Stimulated activated naive B cell treated with anti-CD40 and anti-IgM and Interleukin-4, amounts not matched to agents 10 μg/mL and 1 μg/mL and 100 μg/mL, for 72 hours (primary cell): ENCODE results near the gene GSTM4.

ENCODE experiments used
- ATAC-seq, 2 donors: fragments of 150-1000 bp; cut with Tn5 transposase; replicated peaks; 2 replicates each; pipeline ENCODE4 v1.10.0; 2021; ENCODE audit warnings: moderate library complexity in 1 of 2
- DNase-seq: peaks from one replicate; pipeline ENCODE4 v3.0.0; 2021
- H3K27ac Mint-ChIP-seq: one replicate; pipeline ENCODE4 v1.8.0; 2022; ENCODE audit warnings: mild to moderate bottlenecking, mixed read lengths
- H3K27me3 Mint-ChIP-seq, 2 donors: one replicate each; pipeline ENCODE4 v1.8.0; 2022; ENCODE audit warnings: mixed read lengths in 2 of 2
- H3K36me3 Mint-ChIP-seq, 2 donors: one replicate each; pipeline ENCODE4 v1.8.0; 2022; ENCODE audit warnings: mixed read lengths in 2 of 2, mild to moderate bottlenecking in 1 of 2
- H3K4me1 Mint-ChIP-seq, 2 donors: one replicate each; pipeline ENCODE4 v1.8.0; 2022; ENCODE audit warnings: mixed read lengths in 2 of 2, mild to moderate bottlenecking in 1 of 2
- H3K4me3 Mint-ChIP-seq, 2 donors: one replicate each; pipeline ENCODE4 v1.8.0; 2022; ENCODE audit warnings: mild to moderate bottlenecking in 2 of 2, mixed read lengths in 2 of 2, moderate library complexity in 1 of 2
- H3K9me3 Mint-ChIP-seq, 2 donors: one replicate each; pipeline ENCODE4 v1.8.0; 2022; ENCODE audit warnings: mixed read lengths in 2 of 2, mild to moderate bottlenecking in 1 of 2

GSTM4 gene

GRCh38 chr1:109629372-109630030, 26.4 kb upstream of the GSTM4 start:
- no peaks in the 10 kb centered on the region for H3K9me3 Mint-ChIP-seq
- H3K4me3 Mint-ChIP-seq: no peak overlapping the region
- H3K4me1 Mint-ChIP-seq: peaks cover 10 to 14% of the 10 kb centered on the region in 2 donors
- peaks cover 36 to 58% of the 10 kb centered on the region in 2 donors for H3K36me3 Mint-ChIP-seq
- DNase-seq (no peak), ATAC-seq (no peak)
- no peak overlapping the region for H3K27ac Mint-ChIP-seq
- no peaks in the 10 kb centered on the region for H3K27me3 Mint-ChIP-seq

- Mint-ChIP-seq H3K4me3 (no peak overlapping the region), H3K9me3 (no peaks in the 10 kb centered on the region), H3K36me3 (peaks cover 36 to 58% of the 10 kb centered on the region in 2 donors), H3K4me1 (peaks cover 12 to 18% of the 10 kb centered on the region in 2 donors), H3K27ac (no peak overlapping the region), H3K27me3 (no peaks in the 10 kb centered on the region)
- ATAC-seq (no peak), DNase-seq (no peak)
These were observed 25.6 kb upstream of the GSTM4 start for GRCh38 chr1:109630081-109630897.

GRCh38 chr1:109630898-109631512, 24.9 kb upstream of the GSTM4 start:
- H3K36me3 Mint-ChIP-seq: peaks cover 32 to 52% of the 10 kb centered on the region in 2 donors
- H3K27me3 Mint-ChIP-seq: no peaks in the 10 kb centered on the region
- no peak overlapping the region for H3K4me3 Mint-ChIP-seq
- no peak overlapping the region for H3K27ac Mint-ChIP-seq
- H3K9me3 Mint-ChIP-seq: no peaks in the 10 kb centered on the region
- H3K4me1 Mint-ChIP-seq: peaks cover 11 to 19% of the 10 kb centered on the region in 2 donors
- no peak for DNase-seq
- no peak for ATAC-seq

- peaks cover 29 to 47% of the 10 kb centered on the region in 2 donors for H3K36me3 Mint-ChIP-seq
- H3K9me3 Mint-ChIP-seq: no peaks in the 10 kb centered on the region
- H3K27me3 Mint-ChIP-seq: no peaks in the 10 kb centered on the region
- H3K4me3 Mint-ChIP-seq: no peak overlapping the region
- H3K4me1 Mint-ChIP-seq: peaks cover 11 to 15% of the 10 kb centered on the region in 2 donors
- ATAC-seq (no peak), DNase-seq (no peak)
- H3K27ac Mint-ChIP-seq: no peak overlapping the region
These were observed 24.1 kb upstream of the GSTM4 start for GRCh38 chr1:109631513-109632505.

GRCh38 chr1:109632671-109633346, 23.1 kb upstream of the GSTM4 start:
- no peak for DNase-seq
- Mint-ChIP-seq H3K27me3 (no peaks in the 10 kb centered on the region), H3K4me3 (no peak overlapping the region), H3K4me1 (peaks cover 11 to 15% of the 10 kb centered on the region in 2 donors), H3K27ac (no peak overlapping the region), H3K9me3 (no peaks in the 10 kb centered on the region), H3K36me3 (peaks cover 25 to 41% of the 10 kb centered on the region in 2 donors)
- ATAC-seq: no peak

GRCh38 chr1:109634292-109634691, 21.6 kb upstream of the GSTM4 start:
- no peak overlapping the region for H3K27ac Mint-ChIP-seq
- H3K9me3 Mint-ChIP-seq: no peaks in the 10 kb centered on the region
- H3K36me3 Mint-ChIP-seq: peaks cover 22 to 28% of the 10 kb centered on the region in 2 donors
- peaks cover 11 to 15% of the 10 kb centered on the region in 2 donors for H3K4me1 Mint-ChIP-seq
- no peak for DNase-seq
- peak; percentile 80 to 88 for ATAC-seq
- H3K27me3 Mint-ChIP-seq: peaks cover 0 to 12% of the 10 kb centered on the region in 2 donors
- H3K4me3 Mint-ChIP-seq: peak overlapping the region in 1 of 2 donors; percentile 3

GRCh38 chr1:109634771-109635750, 20.8 kb upstream of the GSTM4 start:
- no peak overlapping the region for H3K27ac Mint-ChIP-seq
- peaks cover 14 to 18% of the 10 kb centered on the region in 2 donors for H3K4me1 Mint-ChIP-seq
- peaks cover 14 to 20% of the 10 kb centered on the region in 2 donors for H3K36me3 Mint-ChIP-seq
- H3K27me3 Mint-ChIP-seq: peaks cover 2 to 15% of the 10 kb centered on the region in 2 donors
- ATAC-seq: no peak
- DNase-seq: no peak
- H3K9me3 Mint-ChIP-seq: no peaks in the 10 kb centered on the region
- H3K4me3 Mint-ChIP-seq: peak overlapping the region in 1 of 2 donors; percentile 3

- Mint-ChIP-seq H3K4me1 (peaks cover 17 to 25% of the 10 kb centered on the region in 2 donors), H3K36me3 (peaks cover 13 to 17% of the 10 kb centered on the region in 2 donors), H3K4me3 (no peak overlapping the region), H3K9me3 (no peaks in the 10 kb centered on the region), H3K27me3 (peaks cover 3 to 17% of the 10 kb centered on the region in 2 donors), H3K27ac (no peak overlapping the region)
- DNase-seq (no peak), ATAC-seq (no peak)
These were observed 20.1 kb upstream of the GSTM4 start for GRCh38 chr1:109635862-109636200.

- H3K27ac Mint-ChIP-seq: no peak overlapping the region
- H3K27me3 Mint-ChIP-seq: peaks cover 3 to 17% of the 10 kb centered on the region in 2 donors
- peaks cover 10 to 11% of the 10 kb centered on the region in 2 donors for H3K36me3 Mint-ChIP-seq
- peaks cover 17 to 25% of the 10 kb centered on the region in 2 donors for H3K4me1 Mint-ChIP-seq
- DNase-seq: no peak
- H3K4me3 Mint-ChIP-seq: no peak overlapping the region
- H3K9me3 Mint-ChIP-seq: no peaks in the 10 kb centered on the region
- no peak for ATAC-seq
These were observed 19.5 kb upstream of the GSTM4 start for GRCh38 chr1:109636201-109636952.

- Mint-ChIP-seq H3K27ac (no peak overlapping the region), H3K4me3 (no peak overlapping the region), H3K9me3 (no peaks in the 10 kb centered on the region), H3K4me1 (peaks cover 17 to 25% of the 10 kb centered on the region in 2 donors), H3K36me3 (peaks cover 3 to 4% of the 10 kb centered on the region in 2 donors), H3K27me3 (peaks cover 3 to 17% of the 10 kb centered on the region in 2 donors)
- DNase-seq (no peak), ATAC-seq (no peak)
These were observed 18.5 kb upstream of the GSTM4 start for GRCh38 chr1:109637446-109637845.

- no peaks in the 10 kb centered on the region for H3K36me3 Mint-ChIP-seq
- H3K27ac Mint-ChIP-seq: no peak overlapping the region
- DNase-seq: no peak
These were observed 16.6 kb upstream of the GSTM4 start for GRCh38 chr1:109639063-109639840.

More at GRCh38 chr1:109639063-109639840, 16.6 kb upstream of the GSTM4 start:
- no peak for ATAC-seq
- H3K4me1 Mint-ChIP-seq: peaks cover 27 to 40% of the 10 kb centered on the region in 2 donors
- no peaks in the 10 kb centered on the region for H3K9me3 Mint-ChIP-seq
- peaks cover 3 to 17% of the 10 kb centered on the region in 2 donors for H3K27me3 Mint-ChIP-seq
- no peak overlapping the region for H3K4me3 Mint-ChIP-seq
